HCT116 (cell line): ENCODE measurements around the gene IFNA1.

Source experiments
- CBX3 ChIP-seq: IDR thresholded peaks from 2 replicates; pipeline ENCODE4 v1.6.1; 2012; ENCODE audit warnings: low read depth
- JUND ChIP-seq: IDR thresholded peaks from 2 replicates; pipeline ENCODE4 v1.6.1; 2012
- POLR2A ChIP-seq: IDR thresholded peaks from 2 replicates; pipeline ENCODE4 v1.7.0; 2011; ENCODE audit warnings: borderline replicate concordance; ENCODE audit not compliant: insufficient read depth, insufficient read length; ENCODE audit errors: extremely low read depth
- POLR2AphosphoS5 ChIP-seq: IDR thresholded peaks from 2 replicates; pipeline ENCODE4 v1.6.1; 2011; ENCODE audit warnings: mild to moderate bottlenecking, low read depth, low read length, moderate library complexity
- REST ChIP-seq: IDR thresholded peaks from 2 replicates; pipeline ENCODE4 v1.6.1; 2012; ENCODE audit warnings: low read depth
- SP1 ChIP-seq: IDR thresholded peaks from 2 replicates; pipeline ENCODE4 v1.6.1; 2012; ENCODE audit warnings: low read depth
- YY1 ChIP-seq: IDR thresholded peaks from 2 replicates; pipeline ENCODE4 v1.6.1; 2011; ENCODE audit warnings: low read length, low read depth, moderate library complexity, mild to moderate bottlenecking; ENCODE audit not compliant: insufficient replicate concordance; ENCODE audit errors: extremely low read depth
- TF ChIP-seq, protein P1 (sequence below), 3 experiments: fragments of 200-600 bp in 1 of 3; sonication (generic) in 1 of 3; IDR thresholded peaks in 2 of 3; conservative IDR thresholded peaks in 1 of 3; 2 replicates each; pipeline ENCODE4 v1.5.1; 2012 to 2017; ENCODE audit warnings: low read depth in 2 of 3, low read length in 2 of 3, antibody characterized with exemption in 1 of 3, borderline replicate concordance in 1 of 3, control low read depth in 1 of 3, mild to moderate bottlenecking in 1 of 3, mixed read lengths in 1 of 3, mixed run types in 1 of 3, moderate library complexity in 1 of 3; ENCODE audit not compliant: insufficient read depth in 1 of 3
- TF ChIP-seq, protein P2 (sequence below): IDR thresholded peaks from 2 replicates; pipeline ENCODE4 v1.6.1; 2012

DNA sequence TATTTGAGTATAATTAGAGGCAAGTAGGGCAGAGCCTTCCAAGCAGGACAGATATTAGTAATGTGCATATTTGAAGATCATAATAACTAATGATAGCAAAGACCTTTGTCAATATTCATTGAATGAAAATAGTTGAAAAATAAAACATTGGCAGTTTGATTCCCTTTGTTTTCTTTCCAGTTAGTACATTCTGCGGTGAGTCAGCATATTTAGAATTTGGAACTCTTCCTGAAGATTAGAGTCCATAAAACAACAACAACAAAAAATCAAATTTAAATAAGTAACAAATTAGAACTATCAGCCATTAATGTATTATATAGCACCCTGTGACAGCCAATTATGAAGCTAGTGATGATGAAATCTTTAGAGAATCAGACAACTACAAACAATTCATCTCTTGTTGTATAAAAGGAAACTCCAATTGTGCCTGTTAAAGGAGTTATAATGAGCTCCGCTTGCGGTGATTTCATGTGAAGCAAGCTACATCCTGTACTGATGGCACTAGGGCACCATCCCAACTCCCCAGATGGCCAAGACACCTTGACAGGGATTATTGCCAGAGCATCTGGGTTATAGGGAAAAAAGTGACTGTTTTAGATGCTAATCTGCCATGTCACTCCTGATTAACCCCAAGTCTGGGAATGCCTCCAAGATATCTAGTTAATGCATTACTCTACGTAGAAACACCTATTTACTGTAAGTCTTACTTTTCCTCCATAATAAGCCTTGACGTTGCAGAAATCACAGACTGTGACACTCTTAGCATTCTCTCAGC, 24.6 kb upstream of the IFNA1 start:
- TF ChIP-seq, protein P1, sequence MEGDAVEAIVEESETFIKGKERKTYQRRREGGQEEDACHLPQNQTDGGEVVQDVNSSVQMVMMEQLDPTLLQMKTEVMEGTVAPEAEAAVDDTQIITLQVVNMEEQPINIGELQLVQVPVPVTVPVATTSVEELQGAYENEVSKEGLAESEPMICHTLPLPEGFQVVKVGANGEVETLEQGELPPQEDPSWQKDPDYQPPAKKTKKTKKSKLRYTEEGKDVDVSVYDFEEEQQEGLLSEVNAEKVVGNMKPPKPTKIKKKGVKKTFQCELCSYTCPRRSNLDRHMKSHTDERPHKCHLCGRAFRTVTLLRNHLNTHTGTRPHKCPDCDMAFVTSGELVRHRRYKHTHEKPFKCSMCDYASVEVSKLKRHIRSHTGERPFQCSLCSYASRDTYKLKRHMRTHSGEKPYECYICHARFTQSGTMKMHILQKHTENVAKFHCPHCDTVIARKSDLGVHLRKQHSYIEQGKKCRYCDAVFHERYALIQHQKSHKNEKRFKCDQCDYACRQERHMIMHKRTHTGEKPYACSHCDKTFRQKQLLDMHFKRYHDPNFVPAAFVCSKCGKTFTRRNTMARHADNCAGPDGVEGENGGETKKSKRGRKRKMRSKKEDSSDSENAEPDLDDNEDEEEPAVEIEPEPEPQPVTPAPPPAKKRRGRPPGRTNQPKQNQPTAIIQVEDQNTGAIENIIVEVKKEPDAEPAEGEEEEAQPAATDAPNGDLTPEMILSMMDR (IDR thresholded peaks at IDR 0.05 in 2 of 3, conservative IDR thresholded peaks at IDR 0.05 in 1 of 3; ENCODE audit: borderline replicate concordance in 1 of 3, insufficient read depth in 1 of 3, low read depth in 2 of 3, low read length in 2 of 3) = no peak
- TF ChIP-seq POLR2A (no peak), REST (no peak), SP1 (no peak), JUND (no peak), YY1 (no peak), CBX3 (no peak), POLR2AphosphoS5 (no peak)
- TF ChIP-seq, protein P2, sequence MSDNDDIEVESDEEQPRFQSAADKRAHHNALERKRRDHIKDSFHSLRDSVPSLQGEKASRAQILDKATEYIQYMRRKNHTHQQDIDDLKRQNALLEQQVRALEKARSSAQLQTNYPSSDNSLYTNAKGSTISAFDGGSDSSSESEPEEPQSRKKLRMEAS = no peak
